Neural cell (in vitro differentiated cells): ENCODE results near the gene PRH2. TPM values are rescaled to one million over a fixed set of nuclear protein-coding genes. Genes with fewer than 3 reads are reported as not detected.

Source experiments
- H2AFZ ChIP-seq: fragments of 200-600, 300-800 bp; sonication (generic), shearing (Covaris generic); 2 replicates; pipeline ENCODE4 v1.6.0; 2014; ENCODE audit warnings: low read depth, mild to moderate bottlenecking, antibody characterized with exemption, low read length, moderate library complexity
- H3F3A ChIP-seq: fragments of 200-600 bp; shearing (Covaris generic); 2 replicates; pipeline ENCODE4 v1.6.1; 2016; ENCODE audit warnings: mild to moderate bottlenecking, moderate library complexity, mixed read lengths, antibody characterized with exemption, low read length; ENCODE audit not compliant: insufficient read depth, poor library complexity, severe bottlenecking
- H3K27ac ChIP-seq: fragments of 200-600, 300-800 bp; sonication (generic), shearing (Covaris generic); 2 replicates; pipeline ENCODE4 v1.5.1; 2014; ENCODE audit warnings: mild to moderate bottlenecking, low read length, moderate library complexity
- H3K27me3 ChIP-seq: fragments of 300-800, 200-600 bp; sonication (generic), shearing (Covaris generic); 2 replicates; pipeline ENCODE4 v1.6.0; 2014; ENCODE audit warnings: mild to moderate bottlenecking, low read depth, low read length, moderate library complexity; ENCODE audit not compliant: insufficient read depth
- H3K36me3 ChIP-seq: fragments of 300-800, 200-600 bp; sonication (generic), shearing (Covaris generic); 2 replicates; pipeline ENCODE4 v1.5.1; 2014; ENCODE audit warnings: mild to moderate bottlenecking, antibody characterized with exemption, low read length, moderate library complexity; ENCODE audit not compliant: insufficient read depth
- H3K4me2 ChIP-seq: fragments of 300-800, 200-600 bp; sonication (generic), shearing (Covaris generic); 2 replicates; pipeline ENCODE4 v1.6.0; 2014; ENCODE audit warnings: mild to moderate bottlenecking, low read length
- H3K4me3 ChIP-seq: fragments of 300-800, 200-600 bp; sonication (generic), shearing (Covaris generic); 2 replicates; pipeline ENCODE4 v1.5.1; 2014; ENCODE audit warnings: mild to moderate bottlenecking, low read length, moderate library complexity
- H3K79me2 ChIP-seq: fragments of 200-600 bp; shearing (Covaris generic); replicated peaks from 2 replicates; pipeline ENCODE4 v1.6.0; 2014; ENCODE audit warnings: mild to moderate bottlenecking, low read length, moderate library complexity; ENCODE audit not compliant: insufficient read depth
- H3K9ac ChIP-seq: fragments of 300-800, 200-600 bp; sonication (generic), shearing (Covaris generic); 2 replicates; pipeline ENCODE4 v1.6.1; 2016; ENCODE audit warnings: mild to moderate bottlenecking, low read length, mixed read lengths
- H3K9me2 ChIP-seq: fragments of 200-600 bp; shearing (Covaris generic); 2 replicates; pipeline ENCODE4 v1.6.1; 2016; ENCODE audit warnings: mild to moderate bottlenecking, low read length, mixed read lengths; ENCODE audit not compliant: insufficient read depth
- H3K9me3 ChIP-seq: fragments of 200-600, 300-800 bp; sonication (generic), shearing (Covaris generic); 2 replicates; pipeline ENCODE4 v1.6.1; 2016; ENCODE audit warnings: mild to moderate bottlenecking, mixed run types, low read length, moderate library complexity, mixed read lengths
- H4K20me1 ChIP-seq: fragments of 200-600 bp; shearing (Covaris generic); 2 replicates; pipeline ENCODE4 v1.6.1; 2016; ENCODE audit warnings: mild to moderate bottlenecking, mixed run types; ENCODE audit not compliant: insufficient read depth
- CTCF ChIP-seq: fragments of 450-650 bp; IDR thresholded peaks from 2 replicates; pipeline ENCODE4 v1.5.1; 2014; ENCODE audit warnings: antibody characterized with exemption, mild to moderate bottlenecking, moderate library complexity; ENCODE audit not compliant: poor library complexity, severe bottlenecking
- EP300 ChIP-seq: fragments of 450-650 bp; conservative IDR thresholded peaks from 2 replicates; pipeline ENCODE4 v1.6.1; 2014; ENCODE audit warnings: antibody characterized with exemption, mild to moderate bottlenecking, moderate library complexity; ENCODE audit not compliant: poor library complexity, severe bottlenecking
- EZH2 ChIP-seq: fragments of 200-600, 300-800 bp; shearing (Covaris generic), sonication (generic); IDR thresholded peaks from 2 replicates; pipeline ENCODE4 v1.6.1; 2014; ENCODE audit warnings: antibody characterized with exemption, low read length, borderline replicate concordance, mild to moderate bottlenecking; ENCODE audit not compliant: insufficient read depth, poor library complexity, severe bottlenecking
- MXI1 ChIP-seq: fragments of 450-650 bp; conservative IDR thresholded peaks from 2 replicates; pipeline ENCODE4 v1.6.1; 2014; ENCODE audit warnings: antibody characterized with exemption, mild to moderate bottlenecking; ENCODE audit not compliant: poor library complexity, severe bottlenecking
- POLR2AphosphoS5 ChIP-seq: IDR thresholded peaks from 2 replicates; pipeline ENCODE4 v1.6.1; 2012
- RAD21 ChIP-seq: fragments of 450-650 bp; conservative IDR thresholded peaks from 2 replicates; pipeline ENCODE4 v1.6.1; 2014; ENCODE audit warnings: antibody characterized with exemption, mild to moderate bottlenecking, moderate library complexity
- SMC3 ChIP-seq: fragments of 450-650 bp; conservative IDR thresholded peaks from 2 replicates; pipeline ENCODE4 v1.6.1; 2014; ENCODE audit warnings: antibody characterized with exemption, mild to moderate bottlenecking, moderate library complexity; ENCODE audit not compliant: poor library complexity
- TAF1 ChIP-seq: IDR thresholded peaks from 2 replicates; pipeline ENCODE4 v1.6.1; 2012; ENCODE audit warnings: low read depth
- polyA plus RNA-seq: library from polyadenylated mRNA; depleted of rRNA; stranded (reverse); fragments of >200 nt; gene quantifications from 2 replicates; pipeline ENCODE4 v1.2.3, GENCODE V29; 2014
- TF ChIP-seq, protein P1 (sequence below): IDR thresholded peaks from 2 replicates; pipeline ENCODE4 v1.6.1; 2012; ENCODE audit warnings: borderline replicate concordance

Gene PRH2
- polyA plus RNA-seq, 1 donor from 2014 or later = not detected

- no peaks in the 10 kb centered on the region for H4K20me1 ChIP-seq
- H3K9me3 ChIP-seq = no peaks in the 10 kb centered on the region
- no peaks in the 10 kb centered on the region for H3K79me2 ChIP-seq
- TF ChIP-seq TAF1 (no peak), RAD21 (no peak), SMC3 (no peak), EP300 (no peak), MXI1 (no peak), CTCF (no peak)
- H3K4me3 ChIP-seq = no peak overlapping the region
- no peaks in the 10 kb centered on the region for H3K27me3 ChIP-seq
- no peaks in the 10 kb centered on the region for H3F3A ChIP-seq
- no peak overlapping the region for H3K27ac ChIP-seq
- no peaks in the 10 kb centered on the region for H3K36me3 ChIP-seq
- no peak overlapping the region for H3K4me2 ChIP-seq
- H3K9me2 ChIP-seq = no peaks in the 10 kb centered on the region
- H2AFZ ChIP-seq = no peak overlapping the region
- no peak overlapping the region for H3K9ac ChIP-seq
Observed at GRCh38 chr12:10967409-10967808, 38.4 kb downstream of the PRH2 start.

DNA sequence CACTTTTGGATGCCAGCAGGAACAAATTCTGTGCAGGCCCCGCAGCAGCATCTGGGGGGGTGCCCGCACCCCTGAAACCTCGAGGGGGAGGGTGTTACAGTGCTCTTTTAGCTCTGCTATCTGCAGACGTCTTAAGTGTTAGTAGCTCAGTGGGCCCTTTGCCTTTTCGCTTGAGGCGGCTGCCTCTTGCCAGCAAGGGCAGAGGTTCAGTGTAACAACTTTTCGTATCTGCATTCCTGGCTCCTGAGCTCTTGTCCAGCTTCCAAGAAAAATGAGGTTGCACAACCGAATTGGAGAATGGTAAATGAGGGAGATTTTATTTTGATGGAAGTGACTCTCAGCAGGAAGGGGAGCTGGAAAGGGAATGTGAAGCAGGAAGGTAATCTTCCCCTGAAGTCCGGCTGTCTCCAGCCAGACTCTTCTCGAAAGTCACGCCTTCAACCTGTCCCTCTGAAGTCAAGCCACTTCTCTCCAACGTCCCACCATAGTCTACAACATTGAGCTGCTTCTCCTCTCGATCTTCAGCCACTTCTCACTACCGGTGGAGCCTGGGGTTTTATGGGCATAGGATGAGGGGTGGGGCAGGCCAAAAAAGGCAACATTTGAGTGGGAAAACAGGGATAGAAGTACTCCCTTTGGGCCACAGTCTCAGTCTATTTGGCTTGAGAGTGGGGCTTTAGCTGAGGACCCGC lies 39.9 kb downstream of the PRH2 start:
- H3K9me2 ChIP-seq = no peaks in the 10 kb centered on the region
- no peaks in the 10 kb centered on the region for H3K79me2 ChIP-seq
- H3K4me3 ChIP-seq = no peak overlapping the region
- no peaks in the 10 kb centered on the region for H3K9me3 ChIP-seq
- H2AFZ ChIP-seq = no peak overlapping the region
- no peak overlapping the region for H3K4me2 ChIP-seq
- H3K27me3 ChIP-seq = no peaks in the 10 kb centered on the region
- no peaks in the 10 kb centered on the region for H4K20me1 ChIP-seq
- TF ChIP-seq POLR2AphosphoS5 (no peak), EZH2 (no peak), MXI1 (no peak), CTCF (no peak)
- no peak overlapping the region for H3K27ac ChIP-seq
- no peaks in the 10 kb centered on the region for H3F3A ChIP-seq
- no peak overlapping the region for H3K9ac ChIP-seq
- no peaks in the 10 kb centered on the region for H3K36me3 ChIP-seq

DNA sequence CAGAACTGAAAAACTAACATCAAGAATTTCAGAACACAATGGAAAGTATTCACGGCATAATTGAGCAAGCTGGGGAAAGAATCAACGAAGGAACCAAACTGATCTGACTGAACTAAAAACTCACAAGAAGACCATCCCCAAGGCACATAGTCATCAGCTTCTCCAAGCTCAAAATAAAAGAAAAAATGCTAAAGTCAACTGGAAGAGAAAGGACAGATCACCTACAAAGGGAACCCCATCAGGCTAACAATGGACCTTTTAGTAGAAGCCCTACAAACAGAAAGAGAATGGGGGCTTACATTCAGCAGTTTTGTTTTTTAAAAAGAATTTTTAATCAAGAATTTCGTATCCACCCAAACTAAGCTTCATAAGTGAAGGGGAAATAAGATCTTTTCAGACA lies 45.9 kb downstream of the PRH2 start:
- H3K9me3 ChIP-seq = no peaks in the 10 kb centered on the region
- no peak overlapping the region for H3K4me3 ChIP-seq
- H3K27me3 ChIP-seq = no peaks in the 10 kb centered on the region
- no peak overlapping the region for H3K27ac ChIP-seq
- H3K9ac ChIP-seq = no peak overlapping the region
- H3F3A ChIP-seq = no peaks in the 10 kb centered on the region
- TF ChIP-seq, protein P1, sequence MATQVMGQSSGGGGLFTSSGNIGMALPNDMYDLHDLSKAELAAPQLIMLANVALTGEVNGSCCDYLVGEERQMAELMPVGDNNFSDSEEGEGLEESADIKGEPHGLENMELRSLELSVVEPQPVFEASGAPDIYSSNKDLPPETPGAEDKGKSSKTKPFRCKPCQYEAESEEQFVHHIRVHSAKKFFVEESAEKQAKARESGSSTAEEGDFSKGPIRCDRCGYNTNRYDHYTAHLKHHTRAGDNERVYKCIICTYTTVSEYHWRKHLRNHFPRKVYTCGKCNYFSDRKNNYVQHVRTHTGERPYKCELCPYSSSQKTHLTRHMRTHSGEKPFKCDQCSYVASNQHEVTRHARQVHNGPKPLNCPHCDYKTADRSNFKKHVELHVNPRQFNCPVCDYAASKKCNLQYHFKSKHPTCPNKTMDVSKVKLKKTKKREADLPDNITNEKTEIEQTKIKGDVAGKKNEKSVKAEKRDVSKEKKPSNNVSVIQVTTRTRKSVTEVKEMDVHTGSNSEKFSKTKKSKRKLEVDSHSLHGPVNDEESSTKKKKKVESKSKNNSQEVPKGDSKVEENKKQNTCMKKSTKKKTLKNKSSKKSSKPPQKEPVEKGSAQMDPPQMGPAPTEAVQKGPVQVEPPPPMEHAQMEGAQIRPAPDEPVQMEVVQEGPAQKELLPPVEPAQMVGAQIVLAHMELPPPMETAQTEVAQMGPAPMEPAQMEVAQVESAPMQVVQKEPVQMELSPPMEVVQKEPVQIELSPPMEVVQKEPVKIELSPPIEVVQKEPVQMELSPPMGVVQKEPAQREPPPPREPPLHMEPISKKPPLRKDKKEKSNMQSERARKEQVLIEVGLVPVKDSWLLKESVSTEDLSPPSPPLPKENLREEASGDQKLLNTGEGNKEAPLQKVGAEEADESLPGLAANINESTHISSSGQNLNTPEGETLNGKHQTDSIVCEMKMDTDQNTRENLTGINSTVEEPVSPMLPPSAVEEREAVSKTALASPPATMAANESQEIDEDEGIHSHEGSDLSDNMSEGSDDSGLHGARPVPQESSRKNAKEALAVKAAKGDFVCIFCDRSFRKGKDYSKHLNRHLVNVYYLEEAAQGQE = no peak
- TF ChIP-seq MXI1 (no peak), POLR2AphosphoS5 (no peak), RAD21 (no peak), SMC3 (no peak), CTCF (no peak), TAF1 (no peak), EZH2 (no peak), EP300 (no peak)
- no peaks in the 10 kb centered on the region for H4K20me1 ChIP-seq
- no peaks in the 10 kb centered on the region for H3K36me3 ChIP-seq
- peaks cover 8% of the 10 kb centered on the region for H3K79me2 ChIP-seq
- no peak overlapping the region for H3K4me2 ChIP-seq
- no peaks in the 10 kb centered on the region for H3K9me2 ChIP-seq
- no peak overlapping the region for H2AFZ ChIP-seq
